DOHH2 (cell line): Measurements from ENCODE around the gene RNF180.
"Not testable (repeated sequence)": the region's sequence is repeated elsewhere in the genome, so short reads cannot be mapped to it uniquely, and the experiment has no call there.

Source experiments
- CTCF ChIP-seq: fragments of 200-600 bp; sonication (generic); IDR thresholded peaks from one replicate; pipeline ENCODE4 v1.5.1; 2014; ENCODE audit warnings: antibody characterized with exemption, mild to moderate bottlenecking, low read depth, low read length; ENCODE audit not compliant: poor library complexity, severe bottlenecking
- EZH2phosphoT487 ChIP-seq: fragments of 200-600 bp; sonication (generic); IDR thresholded peaks from 2 replicates; pipeline ENCODE4 v1.6.1; 2017; ENCODE audit warnings: borderline replicate concordance, mild to moderate bottlenecking, antibody characterized with exemption, low read length, moderate library complexity, mixed read lengths

DNA sequence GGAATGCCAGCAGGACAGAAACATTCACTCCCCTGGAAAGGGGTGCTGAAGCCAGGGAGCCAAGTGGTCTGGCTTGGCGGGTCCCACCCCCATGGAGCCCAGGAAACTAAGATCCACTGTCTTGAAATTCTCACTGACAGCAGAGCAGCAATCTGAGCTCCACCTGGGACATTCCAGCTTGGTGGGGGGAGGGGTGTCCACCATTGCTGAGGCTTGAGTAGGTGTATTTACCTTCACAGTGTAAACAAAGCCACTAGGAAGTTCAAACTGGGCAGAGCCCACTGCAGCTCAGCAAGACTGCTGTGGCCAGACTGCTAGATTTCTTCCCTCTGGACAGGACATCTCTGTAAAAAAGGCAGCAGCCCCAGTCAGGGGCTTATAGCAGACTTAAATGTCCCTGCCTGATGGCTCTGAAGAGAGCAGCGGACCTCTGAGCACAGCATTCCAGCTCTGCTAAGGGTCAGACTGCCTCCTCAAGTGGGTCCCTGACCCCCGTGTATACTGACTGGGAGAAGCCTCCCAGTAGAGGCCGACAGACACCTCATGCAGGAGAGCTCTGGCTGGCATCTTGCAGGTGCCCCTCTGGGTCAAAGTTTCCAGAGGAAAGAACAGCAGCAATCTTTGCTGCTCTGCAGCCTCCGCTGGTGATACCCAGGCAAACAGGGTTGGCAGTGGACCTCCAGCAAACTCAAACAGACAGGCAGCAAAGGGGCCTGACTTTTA, 241.6 kb downstream of the RNF180 start:
- TF ChIP-seq CTCF, EZH2phosphoT487: not testable (repeated sequence)
